Activated naive CD8-positive, alpha-beta T cell treated with anti-CD3 and anti-CD28 coated beads, Interleukin-2, amount 50 U/mL, for 16 hours (primary cell): ENCODE results near the gene TNNI3K.

ENCODE experiments used
- DNase-seq: peaks from one replicate; pipeline ENCODE4 v3.0.0-alpha.2; 2020; ENCODE audit warnings: low read depth, low spot score

Gene TNNI3K

GRCh38 chr1:74571493-74571800 lies 336.3 kb downstream of the TNNI3K start:
- no peak for DNase-seq

GRCh38 chr1:74571891-74572290 lies 336.7 kb downstream of the TNNI3K start:
- no peak for DNase-seq

DNA sequence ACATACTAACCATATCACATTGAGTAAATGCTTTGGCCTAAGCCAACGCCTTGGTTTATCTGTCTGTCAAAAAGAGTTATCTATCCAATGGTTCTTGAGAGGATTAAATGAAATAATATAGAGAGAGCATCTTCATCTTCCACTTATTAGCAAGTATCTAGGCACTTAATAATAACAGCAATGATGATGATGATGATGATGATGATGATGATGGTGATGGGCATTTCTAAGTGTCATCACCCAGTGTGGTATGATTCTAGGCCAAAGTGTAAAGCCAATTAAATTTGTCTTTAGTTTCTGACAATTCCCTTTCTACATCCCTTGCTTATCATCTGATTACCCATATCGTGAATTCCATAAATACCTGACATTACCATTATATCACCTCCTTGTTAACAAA lies 342.9 kb downstream of the TNNI3K start:
- DNase-seq = no peak

GRCh38 chr1:74579425-74579824 lies 344.2 kb downstream of the TNNI3K start:
- DNase-seq = no peak

DNA sequence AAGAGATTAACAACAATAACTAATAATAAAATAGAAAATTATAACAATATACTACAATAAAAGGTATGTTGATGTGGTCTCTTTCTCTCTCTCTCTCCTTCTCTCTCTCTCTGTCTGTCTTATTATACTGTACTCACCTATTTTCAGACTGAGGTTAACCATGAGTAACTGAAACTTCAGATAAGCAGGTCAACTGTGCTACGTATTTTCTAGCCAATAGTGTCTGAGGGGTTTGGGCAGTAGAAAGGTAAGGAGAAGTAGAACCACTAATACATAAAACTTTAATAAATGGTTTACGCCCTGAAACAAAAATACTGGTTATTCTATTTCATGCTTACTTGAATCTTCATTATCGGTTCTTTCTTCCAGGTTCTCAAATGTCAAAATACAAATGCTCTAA lies 348.2 kb downstream of the TNNI3K start:
- DNase-seq = no peak

- DNase-seq = no peak
Measured at GRCh38 chr1:74584185-74584584, 349.0 kb downstream of the TNNI3K start.

DNA sequence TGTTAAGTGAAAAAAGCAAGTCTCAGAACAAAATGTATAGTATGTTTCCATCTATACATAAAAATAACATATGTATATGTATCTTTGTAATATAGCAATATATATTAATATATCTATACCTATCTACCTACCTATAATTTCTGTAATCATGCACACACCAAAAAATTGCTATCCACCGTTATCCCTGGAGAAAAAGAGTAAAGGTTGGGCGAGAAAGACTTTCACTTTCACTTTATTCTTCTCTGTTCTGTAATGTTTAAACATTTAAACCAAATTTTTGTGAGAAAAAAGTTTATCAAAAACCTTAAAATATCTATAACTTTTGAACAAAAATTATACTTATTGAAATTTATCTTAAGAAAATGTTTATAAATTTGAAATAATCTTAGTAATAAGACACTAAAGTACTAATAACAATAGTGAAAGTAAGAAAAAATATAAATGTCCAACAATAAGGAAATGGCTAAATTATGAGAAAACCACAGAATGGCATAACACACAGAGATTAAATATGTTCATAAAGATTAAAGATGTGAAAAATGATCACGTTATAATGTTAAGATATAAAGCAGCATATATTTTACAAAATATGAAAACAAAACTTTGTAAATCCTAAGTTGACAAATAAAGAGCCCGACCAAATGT lies 351.2 kb downstream of the TNNI3K start:
- DNase-seq = no peak

DNA sequence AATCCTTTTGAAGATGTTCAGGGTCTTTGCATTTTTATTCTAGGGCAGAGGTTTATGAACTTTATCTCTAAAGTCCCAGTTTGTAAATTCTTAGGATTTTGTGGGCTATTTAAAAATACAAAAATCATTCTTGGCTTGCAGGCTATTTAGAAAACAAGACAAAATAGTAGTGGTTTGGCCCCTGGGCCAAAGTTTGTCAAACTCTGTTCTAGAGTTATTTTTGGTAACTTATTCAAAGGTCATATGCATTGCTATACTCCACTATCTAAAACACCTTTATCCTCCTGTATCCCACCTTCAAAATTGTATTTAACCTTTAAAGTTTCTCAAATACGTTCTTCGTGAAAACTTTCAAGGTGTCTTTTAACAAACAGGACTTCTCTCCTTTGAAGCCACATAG lies 352.7 kb downstream of the TNNI3K start:
- no peak for DNase-seq

- DNase-seq = no peak
Measured at GRCh38 chr1:74590288-74590687, 355.1 kb downstream of the TNNI3K start.

DNA sequence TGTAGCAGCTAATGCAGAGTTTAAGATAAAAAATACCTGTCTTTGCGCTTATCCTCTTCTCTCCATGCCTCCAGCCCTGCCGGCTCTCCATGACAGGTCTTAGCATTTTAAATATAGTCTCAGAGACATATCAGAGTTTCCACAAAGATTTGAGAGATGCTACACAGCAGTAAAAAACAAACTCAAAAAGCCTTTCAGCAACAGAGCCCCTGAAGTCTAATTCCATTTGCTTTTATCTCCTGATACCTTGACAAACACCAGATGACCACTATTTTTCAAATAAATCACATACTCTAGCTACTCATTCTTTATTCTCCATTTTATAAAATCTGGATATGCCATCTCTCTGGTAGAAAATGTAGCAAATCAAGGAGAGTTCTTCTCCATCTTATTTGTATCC lies 356.8 kb downstream of the TNNI3K start:
- DNase-seq = no peak

DNA sequence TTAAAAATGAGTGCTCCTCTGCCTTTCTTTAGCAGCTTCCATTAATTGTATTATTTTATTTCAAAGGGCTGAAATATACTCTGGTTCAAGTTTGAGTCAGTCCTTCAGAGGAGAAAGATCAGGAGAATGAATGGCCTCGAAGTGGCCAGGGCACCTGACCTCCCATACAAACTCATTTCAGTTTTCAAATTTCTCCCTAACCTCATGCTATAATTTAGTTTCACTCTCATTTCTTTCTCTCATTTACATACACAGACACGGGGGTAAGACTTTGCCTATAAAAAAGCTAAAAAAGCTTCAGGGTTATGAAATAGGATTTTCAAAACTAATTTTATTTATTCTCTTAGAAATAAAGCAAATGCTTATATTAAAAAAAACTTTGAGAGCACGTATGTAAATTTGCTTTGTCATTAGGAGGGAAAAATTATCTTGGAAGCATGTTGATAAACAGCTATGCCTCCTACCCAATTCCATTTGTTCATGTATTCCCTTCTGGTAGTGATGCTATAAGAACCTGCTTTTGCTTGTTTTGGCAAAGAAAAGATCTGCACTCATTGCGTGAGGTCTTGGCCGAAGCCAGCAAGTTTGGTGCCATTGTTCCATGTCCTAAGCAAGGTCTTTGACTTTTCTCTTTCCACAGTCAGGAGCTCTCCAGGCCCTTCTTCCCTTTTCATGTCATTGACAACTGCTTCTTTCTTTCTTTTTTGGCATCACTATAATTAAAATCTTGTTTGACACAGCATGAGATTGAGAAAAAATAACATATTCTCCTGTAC lies 357.6 kb downstream of the TNNI3K start:
- DNase-seq = no peak
